Fibroblast of the conjunctiva (primary cell): ENCODE results near the gene SPG7.

ENCODE experiments used
- DNase-seq: peaks from one replicate; pipeline ENCODE4 v3.0.0-alpha.2; 2010; ENCODE audit warnings: low read depth

Gene SPG7

GRCh38 chr16:89600427-89600826 is 92.2 kb downstream of the SPG7 start:
- no peak for DNase-seq

DNA sequence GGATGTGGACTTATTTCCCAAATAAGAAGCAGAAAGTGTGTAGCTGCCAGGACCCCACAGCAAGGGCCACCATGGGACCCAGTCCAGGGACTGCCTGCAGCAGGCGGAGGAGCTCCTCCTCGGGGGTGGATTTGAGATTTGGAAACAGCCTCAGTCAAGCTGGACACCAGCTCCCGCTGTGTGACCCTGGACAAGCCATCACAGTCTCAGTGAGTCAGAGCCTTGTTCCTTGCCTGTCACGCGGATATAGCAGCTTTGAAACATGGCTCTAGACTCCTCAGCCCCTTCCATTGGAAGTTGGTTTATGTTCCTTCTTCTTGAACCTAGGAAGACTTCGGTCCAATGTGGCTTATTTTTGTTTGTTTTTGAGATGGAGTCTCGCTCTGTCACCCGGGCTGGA is 92.8 kb downstream of the SPG7 start:
- DNase-seq, result no peak

- no peak for DNase-seq
These were observed 93.7 kb downstream of the SPG7 start for GRCh38 chr16:89601906-89602272.

DNA sequence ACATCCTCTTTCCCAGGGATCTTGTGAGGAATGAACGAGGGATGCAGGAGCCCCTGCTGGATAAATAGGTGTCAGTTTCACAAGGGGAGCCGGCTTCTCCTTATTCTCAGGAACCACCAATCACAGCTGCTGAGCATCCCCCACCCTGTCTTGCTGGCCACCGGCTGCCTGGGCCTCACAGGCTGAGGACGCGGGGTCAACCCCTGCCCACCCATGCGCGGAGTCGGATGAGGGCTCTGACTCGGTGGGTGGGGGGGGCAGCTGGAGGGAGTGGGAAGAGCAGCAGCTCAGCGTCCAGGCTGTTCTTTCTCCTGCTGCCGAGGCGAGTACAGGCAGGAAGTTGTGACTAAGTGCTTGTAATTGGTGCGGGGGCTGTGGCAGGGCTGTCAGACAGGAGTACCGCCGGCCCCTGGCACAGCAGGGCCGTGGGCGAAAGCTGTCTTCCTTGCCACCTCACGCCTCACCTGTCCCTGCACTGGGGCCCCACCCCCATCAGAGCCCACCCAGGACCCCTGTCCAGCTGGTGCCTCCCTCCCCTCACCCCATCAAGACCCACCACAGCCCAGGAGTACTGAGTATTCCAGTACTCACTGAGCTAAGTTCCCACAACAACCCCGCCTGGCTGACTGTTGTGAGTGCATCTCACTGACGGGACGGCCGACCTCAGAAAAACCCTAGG is 94.2 kb downstream of the SPG7 start:
- DNase-seq, result peak; percentile 27

DNA sequence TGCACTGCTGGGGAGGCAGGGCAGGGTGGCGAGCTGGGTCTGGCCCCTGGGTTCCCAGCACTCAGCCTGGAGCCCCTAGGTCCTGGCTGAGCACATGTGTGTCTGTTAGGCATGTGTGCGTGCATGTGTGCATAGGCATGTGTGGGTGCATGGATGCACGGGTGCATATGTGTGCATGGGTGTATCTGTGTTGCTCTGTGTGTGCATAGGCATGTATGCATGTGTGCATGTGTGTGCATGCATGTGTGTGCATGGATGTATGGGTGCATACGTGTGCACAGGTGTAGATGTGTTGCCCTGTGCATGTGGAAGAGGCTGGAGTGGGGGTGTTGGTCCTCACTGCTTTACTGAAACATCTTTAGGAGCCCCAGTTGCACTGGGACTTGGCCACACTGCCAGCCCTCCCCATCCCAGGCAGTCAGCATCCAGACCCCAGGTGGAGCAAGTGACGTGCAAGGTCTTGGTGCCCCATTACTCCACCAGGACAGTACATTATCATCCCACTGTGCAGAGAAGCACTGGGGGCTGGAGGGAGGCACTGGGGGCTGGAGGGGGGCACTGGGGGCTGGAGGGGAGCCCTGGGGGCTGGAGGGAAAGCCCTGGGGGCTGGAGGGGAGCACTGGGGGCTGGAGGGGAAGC is 94.9 kb downstream of the SPG7 start:
- no peak for DNase-seq

DNA sequence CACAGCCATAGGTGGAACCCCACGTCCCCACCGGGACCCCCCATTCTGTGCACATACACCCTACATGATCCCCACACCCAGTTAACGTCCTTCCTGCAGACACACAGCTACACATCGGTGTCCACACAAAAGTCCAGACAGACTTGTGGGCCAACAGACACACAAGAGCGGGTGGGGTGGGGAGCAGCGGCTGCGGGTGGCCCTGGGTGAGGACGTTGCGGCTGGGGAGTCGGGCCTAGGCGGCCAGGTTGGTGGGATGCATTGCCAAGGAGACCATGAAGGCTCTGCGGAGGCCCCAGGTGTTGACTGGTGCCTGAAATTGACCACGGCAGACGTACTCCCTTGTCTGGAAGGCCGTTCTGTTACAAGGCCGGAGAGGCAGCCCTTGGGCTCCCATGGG is 96.6 kb downstream of the SPG7 start:
- no peak for DNase-seq

- DNase-seq, result no peak
These were observed 97.2 kb downstream of the SPG7 start for GRCh38 chr16:89605186-89605970.

DNA sequence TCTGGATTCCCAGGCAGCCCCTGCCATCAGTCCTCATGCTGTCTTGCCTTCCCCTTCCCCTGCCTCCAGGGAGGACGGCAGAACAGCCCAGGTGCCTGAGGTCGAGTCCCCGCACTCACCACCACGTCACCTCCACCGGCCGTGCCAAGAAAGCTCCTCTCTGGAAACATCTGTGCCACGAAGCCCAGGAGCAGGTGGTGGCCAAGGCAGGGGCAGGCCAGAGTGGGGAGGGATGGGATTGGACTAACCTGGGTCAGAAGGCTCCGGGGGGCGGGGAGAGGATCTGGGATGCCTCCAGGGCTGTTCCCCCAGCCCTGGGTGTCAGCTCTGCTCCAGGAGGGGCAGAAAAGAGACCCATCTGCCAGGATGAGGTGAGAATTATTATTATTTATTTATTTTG is 97.8 kb downstream of the SPG7 start:
- DNase-seq, result no peak
